Smooth muscle cell (in vitro differentiated cells): ENCODE data around the gene OGFRL1. TPM values are rescaled to one million over a fixed set of nuclear protein-coding genes. Genes with fewer than 3 reads are reported as not detected.
A peak's percentile ranks its signal among the peaks of the same experiment; 100 is the strongest.

Experiments used
- DNase-seq: peaks from one replicate; lab custom pipeline; 2025; ENCODE audit not compliant: unreplicated experiment; lab: John Stamatoyannopoulos, UW
- H2AFZ ChIP-seq: fragments of 200-600 bp; sonication (generic); 2 replicates; pipeline ENCODE4 v1.6.0; 2016; ENCODE audit warnings: antibody characterized with exemption, low read depth, mild to moderate bottlenecking
- H3F3A ChIP-seq: fragments of 200-600 bp; sonication (generic); 2 replicates; pipeline ENCODE4 v1.6.0; 2017; ENCODE audit warnings: antibody characterized with exemption, low read depth
- H3K27ac ChIP-seq: fragments of 200-600 bp; sonication (generic); 2 replicates; pipeline ENCODE4 v1.5.1; 2016; ENCODE audit warnings: low read depth, mild to moderate bottlenecking
- H3K27me3 ChIP-seq: fragments of 200-600 bp; sonication (generic); 2 replicates; pipeline ENCODE4 v1.6.1; 2016; ENCODE audit warnings: low read depth, mild to moderate bottlenecking
- H3K36me3 ChIP-seq: fragments of 200-600 bp; sonication (generic); 2 replicates; pipeline ENCODE4 v1.5.1; 2016; ENCODE audit warnings: low read depth
- H3K4me1 ChIP-seq: fragments of 200-600 bp; sonication (generic); 2 replicates; pipeline ENCODE4 v1.5.1; 2016; ENCODE audit warnings: low read depth
- H3K4me2 ChIP-seq: fragments of 200-600 bp; sonication (generic); 2 replicates; pipeline ENCODE4 v1.6.0; 2016; ENCODE audit warnings: mild to moderate bottlenecking
- H3K4me3 ChIP-seq: fragments of 200-600 bp; sonication (generic); 2 replicates; pipeline ENCODE4 v1.5.1; 2016; ENCODE audit warnings: mild to moderate bottlenecking
- H3K79me2 ChIP-seq: fragments of 200-600 bp; sonication (generic); 2 replicates; pipeline ENCODE4 v1.6.0; 2016; ENCODE audit warnings: low read depth, mild to moderate bottlenecking
- H3K9ac ChIP-seq: fragments of 200-600 bp; sonication (generic); 2 replicates; pipeline ENCODE4 v1.6.0; 2016; ENCODE audit warnings: low read depth
- H3K9me3 ChIP-seq: fragments of 200-600 bp; sonication (generic); replicated peaks from 2 replicates; pipeline ENCODE4 v1.5.1; 2016; ENCODE audit warnings: low read depth
- H4K20me1 ChIP-seq: fragments of 200-600 bp; sonication (generic); 2 replicates; pipeline ENCODE4 v1.6.0; 2016; ENCODE audit warnings: low read depth
- CTCF ChIP-seq: fragments of 200-600 bp; sonication (generic); IDR thresholded peaks from 2 replicates; pipeline ENCODE4 v1.5.1; 2017; ENCODE audit warnings: borderline replicate concordance, mild to moderate bottlenecking, antibody characterized with exemption; ENCODE audit not compliant: insufficient read depth, poor library complexity, severe bottlenecking
- WGBS: methylation state at CpG from one replicate; pipeline ENCODE4 v1.1.7; 2016; ENCODE audit warnings: low lambda C conversion rate; 5-methylcytosine and 5-hydroxymethylcytosine counted together
- polyA plus RNA-seq: library from polyadenylated mRNA; unstranded; fragments of >200 nt; fragmentation: Nextera tagmentation; extraction: Ambion mirVana; gene quantifications from 2 replicates; pipeline ENCODE4 v1.2.1, GENCODE V29; 2016
- total RNA-seq: library from RNA; depleted of rRNA; stranded (reverse); fragments of >200 nt; gene quantifications from 2 replicates; pipeline ENCODE4 v1.2.3, GENCODE V29; 2014

Gene OGFRL1
- total and polyA plus RNA-seq, 2 experiments from 2014 or later = 20.7 to 56.4 TPM

- no peak for DNase-seq
- H3K36me3 ChIP-seq = no peaks in the 10 kb centered on the region
- H4K20me1 ChIP-seq = peaks cover 3% of the 10 kb centered on the region
- H3K27me3 ChIP-seq = no peaks in the 10 kb centered on the region
- H3K79me2 ChIP-seq = peaks cover 7% of the 10 kb centered on the region
- no peak overlapping the region for H3K4me3 ChIP-seq
- peaks cover 4% of the 10 kb centered on the region for H3K4me1 ChIP-seq
- no peak overlapping the region for H3K9ac ChIP-seq
- no peak overlapping the region for H2AFZ ChIP-seq
- no peaks in the 10 kb centered on the region for H3F3A ChIP-seq
- no peak overlapping the region for H3K27ac ChIP-seq
- H3K9me3 ChIP-seq = no peaks in the 10 kb centered on the region
- no peak overlapping the region for H3K4me2 ChIP-seq
- no peak for TF ChIP-seq CTCF
Measured at GRCh38 chr6:71284785-71285184, 3.8 kb upstream of the OGFRL1 start.

GRCh38 chr6:71287038-71287437, 1.6 kb upstream of the OGFRL1 start:
- no peak for DNase-seq
- peaks cover 24% of the 10 kb centered on the region for H4K20me1 ChIP-seq
- no peaks in the 10 kb centered on the region for H3F3A ChIP-seq
- H3K4me1 ChIP-seq = peaks cover 11% of the 10 kb centered on the region
- peaks cover 29% of the 10 kb centered on the region for H3K79me2 ChIP-seq
- 86% methylated on average over 7 of the region's 7 CpGs for WGBS
- H3K27ac ChIP-seq = no peak overlapping the region
- H2AFZ ChIP-seq = peak overlapping the region; percentile 95
- H3K27me3 ChIP-seq = no peaks in the 10 kb centered on the region
- H3K36me3 ChIP-seq = no peaks in the 10 kb centered on the region
- H3K9ac ChIP-seq = no peak overlapping the region
- H3K4me2 ChIP-seq = no peak overlapping the region
- no peaks in the 10 kb centered on the region for H3K9me3 ChIP-seq
- TF ChIP-seq CTCF = no peak
- no peak overlapping the region for H3K4me3 ChIP-seq

GRCh38 chr6:71287926-71288227, 734 bp upstream of the OGFRL1 start:
- peak overlapping the region; percentile 95 for H2AFZ ChIP-seq
- no peak overlapping the region for H3K9ac ChIP-seq
- peaks cover 14% of the 10 kb centered on the region for H3K4me1 ChIP-seq
- WGBS = 24% methylated on average over 5 of the region's 5 CpGs
- H3K4me2 ChIP-seq = peak overlapping the region; percentile 97
- no peaks in the 10 kb centered on the region for H3K27me3 ChIP-seq
- H3K4me3 ChIP-seq = peak overlapping the region; percentile 84
- no peak for DNase-seq
- H3K79me2 ChIP-seq = peaks cover 38% of the 10 kb centered on the region
- no peaks in the 10 kb centered on the region for H3K36me3 ChIP-seq
- no peak overlapping the region for H3K27ac ChIP-seq
- no peak for TF ChIP-seq CTCF
- H3F3A ChIP-seq = no peaks in the 10 kb centered on the region
- no peaks in the 10 kb centered on the region for H3K9me3 ChIP-seq
- peaks cover 32% of the 10 kb centered on the region for H4K20me1 ChIP-seq

- peak overlapping the region; percentile 61 for H3K9ac ChIP-seq
- peak overlapping the region; percentile 97 for H3K4me2 ChIP-seq
- no peak overlapping the region for H3K27ac ChIP-seq
- H3K9me3 ChIP-seq = no peaks in the 10 kb centered on the region
- 2% methylated on average over 55 of the region's 57 CpGs for WGBS
- H3K27me3 ChIP-seq = no peaks in the 10 kb centered on the region
- no peak overlapping the region for H2AFZ ChIP-seq
- DNase-seq = peak; percentile 14
- H3K79me2 ChIP-seq = peaks cover 48% of the 10 kb centered on the region
- H3K36me3 ChIP-seq = no peaks in the 10 kb centered on the region
- peaks cover 46% of the 10 kb centered on the region for H4K20me1 ChIP-seq
- peaks cover 14% of the 10 kb centered on the region for H3K4me1 ChIP-seq
- no peaks in the 10 kb centered on the region for H3F3A ChIP-seq
- TF ChIP-seq CTCF = no peak
- H3K4me3 ChIP-seq = peak overlapping the region; percentile 84
Measured at GRCh38 chr6:71289039-71289801, 609 bp downstream of the OGFRL1 start.
